Panc1 (cell line): ENCODE results near the gene OPA1. TPM values are rescaled to one million over a fixed set of nuclear protein-coding genes. Genes with fewer than 3 reads are reported as not detected.

Experiments
- ATAC-seq: fragments of 200-7000 bp; cut with Tn5 transposase; 2 replicates; pipeline ENCODE4 v1.9.1; 2020; ENCODE audit warnings: mild to moderate bottlenecking, moderate library complexity
- BruUV-seq: library from RNA; stranded (reverse); fragments of 400-500 nt; replicated peaks from 2 replicates; lab custom pipeline; 2021; lab: Mats Ljungman, UMichigan
- CTCF ChIA-PET: fragments of 300-600 bp; sonication (Branson Sonifier 250); formaldehyde crosslinking; loops from one replicate; lab custom pipeline; 2022; ENCODE audit warnings: antibody characterized with exemption; lab: Charles Lee
- POLR2A ChIA-PET: fragments of 300-600 bp; sonication (Branson Sonifier 250); formaldehyde crosslinking; loops from one replicate; lab custom pipeline; 2022; ENCODE audit warnings: antibody characterized with exemption; lab: Charles Lee
- DNase-seq: peaks from one replicate; pipeline ENCODE4 v3.0.0-alpha.2; 2010; ENCODE audit warnings: low read depth, low spot score
- H3K27ac ChIP-seq: 2 replicates; pipeline ENCODE4 v1.5.1; 2011; ENCODE audit warnings: mild to moderate bottlenecking, low read length, inconsistent platforms
- H3K27me3 ChIP-seq: fragments of 200-500 bp; sonication (Bioruptor generic); 2 replicates; pipeline ENCODE4 v1.6.0; 2014; ENCODE audit warnings: low read length, inconsistent platforms; ENCODE audit not compliant: control insufficient read depth, insufficient read depth
- H3K36me3 ChIP-seq: fragments of 200-500 bp; sonication (Bioruptor generic); 2 replicates; pipeline ENCODE4 v1.5.1; 2014; ENCODE audit warnings: inconsistent platforms, mild to moderate bottlenecking, low read length, moderate library complexity; ENCODE audit not compliant: control insufficient read depth, insufficient read depth
- H3K4me1 ChIP-seq: 2 replicates; pipeline ENCODE4 v1.5.1; 2011; ENCODE audit warnings: inconsistent platforms, mild to moderate bottlenecking, low read length, moderate library complexity; ENCODE audit not compliant: control insufficient read depth, insufficient read depth
- H3K4me3 ChIP-seq, 2 experiments: 2 replicates each; pipeline ENCODE4 v1.5.1; 2011 to 2012; ENCODE audit warnings: low read depth in 2 of 2, low read length in 2 of 2, mild to moderate bottlenecking in 2 of 2, inconsistent platforms in 1 of 2, moderate library complexity in 1 of 2
- H3K9me3 ChIP-seq: fragments of 200-500 bp; sonication (Bioruptor generic); 2 replicates; pipeline ENCODE4 v1.5.1; 2014; ENCODE audit warnings: low read depth, mild to moderate bottlenecking, inconsistent platforms, low read length, moderate library complexity; ENCODE audit not compliant: control insufficient read depth, insufficient read depth
- POLR2AphosphoS5 ChIP-seq: IDR thresholded peaks from 2 replicates; pipeline ENCODE4 v1.6.1; 2012; ENCODE audit warnings: mild to moderate bottlenecking, low read depth, low read length, moderate library complexity
- SIN3A ChIP-seq: IDR thresholded peaks from 2 replicates; pipeline ENCODE4 v1.6.1; 2012; ENCODE audit warnings: low read depth, mild to moderate bottlenecking, low read length, moderate library complexity, borderline replicate concordance; ENCODE audit not compliant: insufficient read depth
- TCF7L2 ChIP-seq: IDR thresholded peaks from 2 replicates; pipeline ENCODE4 v1.6.1; 2011; ENCODE audit warnings: mild to moderate bottlenecking, low read depth, low read length, inconsistent platforms
- in situ Hi-C: cut with HindIII; loops from 2 replicates; pipeline ENCODE4 v1.10.0; 2016; ENCODE audit warnings: low sequenced_read_pairs, low pct_unique_long_range_greater_than_20kb
- intact Hi-C: fragments of 100-400 bp; cut with micrococcal nuclease; formaldehyde crosslinking; loops from one replicate; pipeline ENCODE4 v1.10.0; 2022; ENCODE audit not compliant: unreplicated experiment
- total RNA-seq: library from RNA; stranded (reverse); gene quantifications from one replicate; pipeline ENCODE4 v1.2.1, GENCODE V29; 2021; ENCODE audit not compliant: unreplicated experiment
- TF ChIP-seq, protein P1 (sequence below), 2 experiments: IDR thresholded peaks; 2 replicates each; pipeline ENCODE4 v1.6.1; 2011 to 2012; ENCODE audit warnings: low read depth in 2 of 2, control low read depth in 1 of 2, low read length in 1 of 2, mild to moderate bottlenecking in 1 of 2, moderate library complexity in 1 of 2; ENCODE audit not compliant: insufficient read depth in 1 of 2
- TF ChIP-seq, protein P2 (sequence below): fragments of 450-650 bp; IDR thresholded peaks from 2 replicates; pipeline ENCODE4 v1.5.1; 2017; ENCODE audit warnings: mild to moderate bottlenecking

OPA1 gene
- total RNA-seq, 1 experiment from 2014 or later, result 109 TPM

DNA sequence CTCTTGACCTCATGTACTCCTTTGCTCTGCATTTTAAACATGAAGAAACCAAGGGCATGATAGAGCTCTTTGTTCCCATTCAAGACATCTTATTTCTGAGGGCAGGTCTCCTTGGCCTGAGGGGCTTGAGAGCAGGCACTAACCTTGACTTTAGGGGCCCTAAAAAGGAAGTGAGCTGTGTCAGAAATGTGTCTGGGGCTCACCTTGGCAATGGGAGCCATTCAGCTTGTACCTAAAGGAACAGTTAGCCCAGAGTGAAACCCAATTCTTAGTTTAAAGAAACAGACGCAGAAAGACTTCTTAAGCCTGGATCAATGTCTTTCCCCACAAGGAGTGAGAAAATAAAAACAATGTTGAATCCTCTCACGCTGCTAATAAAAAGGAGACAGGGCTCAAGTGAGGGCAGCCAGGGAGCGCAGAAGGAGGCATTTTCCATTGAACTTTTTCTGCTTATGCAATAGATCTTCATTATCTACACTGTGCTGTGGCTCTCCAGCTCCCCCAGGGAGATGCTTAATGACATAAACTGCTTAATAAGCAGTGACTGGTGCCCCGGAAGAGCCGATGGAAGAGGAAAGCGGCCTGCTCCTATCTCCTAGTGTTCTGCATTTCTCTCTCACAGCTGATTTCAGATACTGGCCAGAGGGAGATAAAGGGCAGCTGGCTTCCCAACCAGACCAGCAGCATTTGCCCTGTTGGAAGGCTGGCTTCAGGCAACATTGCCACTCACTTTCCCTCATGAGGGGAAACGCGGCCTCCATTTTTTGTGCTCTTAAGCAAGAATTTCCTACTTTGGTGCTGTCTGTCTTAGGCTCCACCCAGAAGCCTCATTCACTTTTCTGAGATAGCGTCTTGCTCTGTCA is 152.0 kb downstream of the OPA1 start:
- CTCF ChIA-PET, result no interaction called here
- H3K9me3 ChIP-seq, result no peaks in the 10 kb centered on the region
- H3K4me3 ChIP-seq, result no peak overlapping the region
- no peaks in the 10 kb centered on the region for H3K4me1 ChIP-seq
- BruUV-seq, result no TSS peak
- intact Hi-C loops (no loop called here), in situ Hi-C loops (no loop called here)
- ATAC-seq (no peak; the same call in 1 of the 2 replicates), DNase-seq (no peak)
- H3K27ac ChIP-seq, result no peak overlapping the region
- no peaks in the 10 kb centered on the region for H3K27me3 ChIP-seq
- TF ChIP-seq, protein P1, sequence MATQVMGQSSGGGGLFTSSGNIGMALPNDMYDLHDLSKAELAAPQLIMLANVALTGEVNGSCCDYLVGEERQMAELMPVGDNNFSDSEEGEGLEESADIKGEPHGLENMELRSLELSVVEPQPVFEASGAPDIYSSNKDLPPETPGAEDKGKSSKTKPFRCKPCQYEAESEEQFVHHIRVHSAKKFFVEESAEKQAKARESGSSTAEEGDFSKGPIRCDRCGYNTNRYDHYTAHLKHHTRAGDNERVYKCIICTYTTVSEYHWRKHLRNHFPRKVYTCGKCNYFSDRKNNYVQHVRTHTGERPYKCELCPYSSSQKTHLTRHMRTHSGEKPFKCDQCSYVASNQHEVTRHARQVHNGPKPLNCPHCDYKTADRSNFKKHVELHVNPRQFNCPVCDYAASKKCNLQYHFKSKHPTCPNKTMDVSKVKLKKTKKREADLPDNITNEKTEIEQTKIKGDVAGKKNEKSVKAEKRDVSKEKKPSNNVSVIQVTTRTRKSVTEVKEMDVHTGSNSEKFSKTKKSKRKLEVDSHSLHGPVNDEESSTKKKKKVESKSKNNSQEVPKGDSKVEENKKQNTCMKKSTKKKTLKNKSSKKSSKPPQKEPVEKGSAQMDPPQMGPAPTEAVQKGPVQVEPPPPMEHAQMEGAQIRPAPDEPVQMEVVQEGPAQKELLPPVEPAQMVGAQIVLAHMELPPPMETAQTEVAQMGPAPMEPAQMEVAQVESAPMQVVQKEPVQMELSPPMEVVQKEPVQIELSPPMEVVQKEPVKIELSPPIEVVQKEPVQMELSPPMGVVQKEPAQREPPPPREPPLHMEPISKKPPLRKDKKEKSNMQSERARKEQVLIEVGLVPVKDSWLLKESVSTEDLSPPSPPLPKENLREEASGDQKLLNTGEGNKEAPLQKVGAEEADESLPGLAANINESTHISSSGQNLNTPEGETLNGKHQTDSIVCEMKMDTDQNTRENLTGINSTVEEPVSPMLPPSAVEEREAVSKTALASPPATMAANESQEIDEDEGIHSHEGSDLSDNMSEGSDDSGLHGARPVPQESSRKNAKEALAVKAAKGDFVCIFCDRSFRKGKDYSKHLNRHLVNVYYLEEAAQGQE (IDR thresholded peaks at IDR 0.05; ENCODE audit: insufficient read depth in 1 of 2, low read depth in 2 of 2, low read length in 1 of 2), result no peak
- no peak for TF ChIP-seq SIN3A
- TF ChIP-seq POLR2AphosphoS5, result no peak
- TF ChIP-seq, protein P2, sequence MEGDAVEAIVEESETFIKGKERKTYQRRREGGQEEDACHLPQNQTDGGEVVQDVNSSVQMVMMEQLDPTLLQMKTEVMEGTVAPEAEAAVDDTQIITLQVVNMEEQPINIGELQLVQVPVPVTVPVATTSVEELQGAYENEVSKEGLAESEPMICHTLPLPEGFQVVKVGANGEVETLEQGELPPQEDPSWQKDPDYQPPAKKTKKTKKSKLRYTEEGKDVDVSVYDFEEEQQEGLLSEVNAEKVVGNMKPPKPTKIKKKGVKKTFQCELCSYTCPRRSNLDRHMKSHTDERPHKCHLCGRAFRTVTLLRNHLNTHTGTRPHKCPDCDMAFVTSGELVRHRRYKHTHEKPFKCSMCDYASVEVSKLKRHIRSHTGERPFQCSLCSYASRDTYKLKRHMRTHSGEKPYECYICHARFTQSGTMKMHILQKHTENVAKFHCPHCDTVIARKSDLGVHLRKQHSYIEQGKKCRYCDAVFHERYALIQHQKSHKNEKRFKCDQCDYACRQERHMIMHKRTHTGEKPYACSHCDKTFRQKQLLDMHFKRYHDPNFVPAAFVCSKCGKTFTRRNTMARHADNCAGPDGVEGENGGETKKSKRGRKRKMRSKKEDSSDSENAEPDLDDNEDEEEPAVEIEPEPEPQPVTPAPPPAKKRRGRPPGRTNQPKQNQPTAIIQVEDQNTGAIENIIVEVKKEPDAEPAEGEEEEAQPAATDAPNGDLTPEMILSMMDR, result no peak
- TF ChIP-seq TCF7L2, result no peak
- no peaks in the 10 kb centered on the region for H3K36me3 ChIP-seq
- POLR2A ChIA-PET, result no interaction called here

DNA sequence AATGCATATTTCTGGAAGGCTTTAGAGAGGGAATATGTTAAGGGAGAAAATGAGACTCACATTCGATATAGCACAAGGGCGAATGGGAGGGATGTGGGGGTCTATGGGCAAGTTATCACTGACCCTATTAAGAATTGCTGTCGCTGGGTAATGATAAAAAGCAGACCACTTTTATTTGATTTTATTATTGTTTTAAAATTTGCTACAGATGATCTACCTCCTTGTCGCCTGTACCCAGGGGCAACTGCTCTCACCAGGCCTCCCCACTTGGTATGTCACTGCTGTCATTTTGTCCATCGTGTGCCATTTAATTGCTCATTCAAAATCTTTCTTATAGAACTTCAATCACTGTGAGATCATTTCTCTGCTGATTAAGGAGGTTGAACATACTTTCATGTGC is 153.8 kb downstream of the OPA1 start:
- BruUV-seq, result no TSS peak
- intact Hi-C loops (no loop called here), in situ Hi-C loops (no loop called here)
- no peak for ATAC-seq
- no peak overlapping the region for H3K4me3 ChIP-seq
- POLR2A ChIA-PET, result no interaction called here
- H3K27me3 ChIP-seq, result no peaks in the 10 kb centered on the region
- no peaks in the 10 kb centered on the region for H3K9me3 ChIP-seq
- no peak overlapping the region for H3K27ac ChIP-seq
- CTCF ChIA-PET, result no interaction called here
- TF ChIP-seq, protein P2, result no peak
- TF ChIP-seq, protein P1 (IDR thresholded peaks at IDR 0.05; ENCODE audit: insufficient read depth in 1 of 2, low read depth in 2 of 2, low read length in 1 of 2), result no peak
- TF ChIP-seq SIN3A, result no peak
- TF ChIP-seq TCF7L2, result no peak
- no peak for TF ChIP-seq POLR2AphosphoS5
- no peaks in the 10 kb centered on the region for H3K4me1 ChIP-seq
- DNase-seq, result no peak
- H3K36me3 ChIP-seq, result no peaks in the 10 kb centered on the region
